ENCODE measurements around the gene DLGAP4. TPM values are rescaled to one million over a fixed set of nuclear protein-coding genes. Genes with fewer than 3 reads are reported as not detected.

The DLGAP4 gene
- total RNA-seq, 2 donors from 2014 or later = 43.3 to 70.7 TPM

DNA sequence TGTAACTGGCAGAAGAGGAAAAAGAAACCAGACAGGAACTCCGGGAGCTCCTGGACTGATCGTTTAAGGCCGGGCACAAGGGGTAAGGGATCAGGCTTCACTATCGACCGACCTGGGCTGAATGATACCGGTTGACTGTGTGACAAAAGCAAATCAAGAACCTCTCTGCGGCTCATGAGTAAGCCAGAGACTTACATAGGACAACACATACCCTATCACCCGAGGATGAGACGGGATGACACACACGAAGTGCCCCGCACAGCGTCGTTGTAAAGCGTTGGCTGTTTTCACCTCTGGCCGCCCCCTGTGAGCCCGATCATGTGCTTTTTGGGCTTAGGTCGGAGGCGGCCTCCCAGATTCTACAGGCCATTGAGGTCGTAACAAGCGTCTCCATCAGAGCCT lies 266.6 kb downstream of the DLGAP4 start:
- peak overlapping the region; percentile 82 to 92 for H3K27ac Mint-ChIP-seq
- no peaks in the 10 kb centered on the region for H3K36me3 Mint-ChIP-seq
- peaks cover 24% of the 10 kb centered on the region in 2 donors for H3K4me1 Mint-ChIP-seq (ENCODE audit: low read depth in 2 of 2)
- H3K9me3 Mint-ChIP-seq = no peaks in the 10 kb centered on the region
- peak; percentile 52 to 69 for ATAC-seq
- no peaks in the 10 kb centered on the region for H3K27me3 Mint-ChIP-seq
- peak overlapping the region; percentile 72 for H3K4me3 Mint-ChIP-seq
- DNase-seq (ENCODE audit: low spot score) = no peak

DNA sequence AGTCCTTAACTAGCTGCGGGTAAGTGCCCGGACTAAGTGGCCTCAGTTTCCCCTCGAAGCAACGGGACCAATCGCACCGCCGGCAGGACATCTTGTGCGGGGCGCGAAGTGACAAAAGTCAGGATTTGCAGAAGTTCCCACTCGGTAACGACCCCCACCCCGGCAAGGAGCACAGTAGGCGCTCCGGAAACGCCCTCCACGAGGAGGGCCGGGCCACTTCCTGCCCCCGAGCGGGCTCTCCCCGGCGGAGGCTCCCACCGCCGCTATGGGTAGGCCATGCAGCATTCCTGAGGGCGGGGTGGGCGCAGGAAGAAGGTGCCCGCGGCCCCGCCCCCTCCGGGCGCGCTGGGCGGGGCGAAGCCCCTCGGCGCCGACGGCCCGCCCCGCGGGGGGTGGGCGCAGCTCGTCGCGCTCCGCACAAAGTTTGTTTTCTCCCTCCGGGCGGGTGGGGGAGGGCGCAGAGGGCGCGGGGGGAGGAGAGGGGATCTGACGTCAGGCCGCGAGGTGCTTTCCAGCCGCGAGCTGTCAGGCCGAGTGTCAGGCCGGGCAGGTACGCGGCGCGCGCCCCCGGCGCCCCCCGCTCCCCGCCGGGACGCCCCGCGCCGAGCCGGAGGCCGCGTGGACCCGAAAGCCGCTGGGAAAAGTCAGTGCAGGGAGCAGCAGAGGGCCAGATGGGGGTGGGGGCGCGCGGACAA lies 267.1 kb downstream of the DLGAP4 start, which contains the start of gene TGIF2:
Gene TGIF2 (plus strand): TSS at position 495 of the 695 bp plus-strand sequence. CDS start 5,178 bp downstream, outside the sequence.
- Mint-ChIP-seq H3K9me3 (no peaks in the 10 kb centered on the region), H3K4me3 (peak within 1 kb of the TSS; percentile 90), H3K36me3 (no peaks in the 10 kb centered on the region), H3K4me1 (ENCODE audit: low read depth in 2 of 2) (peaks cover 24% of the 10 kb centered on the region in 2 donors), H3K27me3 (no peaks in the 10 kb centered on the region), H3K27ac (peak within 1 kb of the TSS; percentile 82 to 92)
- ATAC-seq = peak; percentile 89 to 95
- peak; percentile 89 for DNase-seq (ENCODE audit: low spot score)

DNA sequence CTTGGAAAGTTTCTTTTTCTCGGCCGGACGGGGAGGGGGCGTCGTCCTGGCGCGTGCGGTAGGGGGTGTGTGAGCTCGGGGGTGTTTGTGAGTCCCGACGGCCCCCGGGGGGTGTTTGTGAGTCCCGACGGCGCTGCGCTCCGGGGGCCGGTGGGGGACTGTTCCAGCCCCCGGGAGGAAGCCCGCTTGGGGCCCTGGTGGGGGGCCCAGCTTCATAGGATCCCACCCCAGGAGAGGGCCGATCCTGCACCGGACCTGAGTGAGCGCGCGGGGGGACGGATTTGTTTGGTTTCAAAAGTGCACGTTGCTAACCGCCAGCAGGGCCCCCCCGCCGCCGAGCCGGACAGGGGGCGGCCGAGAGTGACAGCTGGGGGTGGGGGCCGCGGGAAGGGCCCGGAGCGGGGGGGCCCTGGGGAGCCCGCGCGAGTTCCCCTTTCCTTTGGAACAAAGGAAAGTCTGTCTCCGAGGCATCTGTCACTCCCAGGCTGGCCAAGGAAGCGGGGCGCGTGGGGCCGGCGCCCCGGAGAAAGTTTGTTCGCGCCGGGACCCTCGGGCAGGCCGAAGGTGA lies 267.7 kb downstream of the DLGAP4 start:
- peaks cover 24% of the 10 kb centered on the region in 2 donors for H3K4me1 Mint-ChIP-seq (ENCODE audit: low read depth in 2 of 2)
- H3K27ac Mint-ChIP-seq = no peak overlapping the region
- DNase-seq (ENCODE audit: low spot score) (peak; percentile 70), ATAC-seq (peak; percentile 4 to 17)
- H3K9me3 Mint-ChIP-seq = no peaks in the 10 kb centered on the region
- H3K27me3 Mint-ChIP-seq = no peaks in the 10 kb centered on the region
- H3K4me3 Mint-ChIP-seq = peak overlapping the region; percentile 90
- H3K36me3 Mint-ChIP-seq = no peaks in the 10 kb centered on the region

DNA sequence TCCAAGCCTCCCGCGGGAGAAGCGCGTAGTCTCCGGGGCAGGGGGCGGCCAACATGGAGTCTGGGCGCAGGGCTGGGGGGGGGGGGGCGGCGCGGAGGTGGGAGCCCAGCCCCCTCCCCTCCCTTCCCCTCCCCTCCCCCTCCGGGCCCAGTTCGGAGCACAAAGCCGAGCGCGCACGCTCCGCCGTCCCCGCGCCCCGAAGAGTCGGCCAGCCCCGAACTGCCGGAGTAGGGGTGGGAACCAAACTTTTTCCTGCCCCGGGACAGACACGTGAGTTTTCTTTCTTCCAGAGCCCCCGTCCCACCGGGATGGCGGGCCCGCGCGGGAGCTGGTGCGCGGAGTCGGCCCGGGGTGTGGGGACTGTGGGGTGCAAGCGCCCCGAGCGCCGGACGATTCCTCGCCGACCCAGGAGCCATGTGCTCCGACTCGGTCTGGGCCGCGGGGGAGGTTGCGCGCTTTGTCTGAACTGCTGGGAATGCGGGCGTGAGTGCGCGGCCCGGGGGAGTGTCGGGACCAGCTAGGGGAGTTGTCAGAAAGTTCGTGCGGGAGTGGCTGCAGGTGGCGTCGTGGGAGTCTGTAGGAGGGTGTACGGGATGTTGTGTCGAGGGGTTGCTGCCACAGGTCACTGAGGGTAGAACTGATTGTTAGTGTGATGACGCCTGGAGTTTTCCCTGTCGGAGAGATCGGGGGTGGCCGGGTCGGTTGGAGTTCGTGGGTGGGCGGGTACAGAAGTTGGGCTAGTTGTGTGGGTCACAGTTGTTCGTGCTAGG lies 268.4 kb downstream of the DLGAP4 start:
- ATAC-seq (peak in 1 of 2 donors; percentile 2), DNase-seq (ENCODE audit: low spot score) (no peak)
- Mint-ChIP-seq H3K27ac (peak overlapping the region; percentile 68 to 86), H3K4me1 (ENCODE audit: low read depth in 2 of 2) (peaks cover 24% of the 10 kb centered on the region in 2 donors), H3K27me3 (no peaks in the 10 kb centered on the region), H3K9me3 (no peaks in the 10 kb centered on the region), H3K4me3 (peak overlapping the region; percentile 90), H3K36me3 (no peaks in the 10 kb centered on the region)

DNA sequence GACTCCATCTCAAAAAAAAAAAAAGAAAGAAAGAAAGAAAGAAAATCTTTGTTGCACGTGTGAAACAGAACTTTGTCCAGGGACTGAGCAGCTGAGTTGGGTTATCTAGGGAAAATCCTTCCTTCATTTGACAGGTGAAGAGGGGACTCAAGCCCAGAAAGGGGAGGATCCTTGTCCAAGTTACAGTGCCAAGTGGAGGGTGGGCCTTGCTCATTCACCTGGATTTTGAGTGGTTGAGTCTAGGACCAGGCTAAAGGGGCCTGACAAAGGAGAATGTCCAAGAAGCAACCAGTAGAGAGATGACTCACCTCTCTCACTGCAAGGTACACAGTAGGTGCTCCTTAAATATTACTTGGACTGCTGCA lies 269.9 kb downstream of the DLGAP4 start:
- DNase-seq (ENCODE audit: low spot score) = no peak
- H3K27ac Mint-ChIP-seq = peak overlapping the region in 1 of 2 donors; percentile 86
- ATAC-seq = no peak
- H3K9me3 Mint-ChIP-seq = no peaks in the 10 kb centered on the region
- H3K27me3 Mint-ChIP-seq = no peaks in the 10 kb centered on the region
- H3K4me1 Mint-ChIP-seq (ENCODE audit: low read depth in 2 of 2) = peaks cover 24 to 27% of the 10 kb centered on the region in 2 donors
- peaks cover 6% of the 10 kb centered on the region for H3K36me3 Mint-ChIP-seq
- no peak overlapping the region for H3K4me3 Mint-ChIP-seq

Other genes with a start within 250 kb of the DLGAP4 start
- under 1 TPM in 1 of 2 donors, not detected in 1; 0.21 TPM for gene EPB41L1, start 151.6 kb upstream of the DLGAP4 start, total RNA-seq
- 10 to 100 TPM; 33.3 to 38.0 TPM for gene AAR2, start 69.9 kb upstream of the DLGAP4 start, total RNA-seq
- gene MYL9, start 235.2 kb downstream of the DLGAP4 start, total RNA-seq = under 1 TPM in 1 of 2 donors, not detected in 1; 0.76 TPM

All from natural killer cell treated with Interleukin-12 subunit alpha and Interleukin-12 subunit beta and Interleukin-15 and Interleukin-18, amount 100 ng/mL, for 72 hours (primary cell).